Loucy (cell line): ENCODE data around the gene PRCP.

Experiments used
- CTCF ChIP-seq: fragments of 200-600 bp; sonication (generic); conservative IDR thresholded peaks from 2 replicates; pipeline ENCODE4 v1.5.1; 2014; ENCODE audit warnings: mild to moderate bottlenecking, antibody characterized with exemption, low read length
- EZH2phosphoT487 ChIP-seq: fragments of 200-600 bp; IDR thresholded peaks from 2 replicates; pipeline ENCODE4 v1.6.1; 2018; ENCODE audit warnings: antibody characterized with exemption, mild to moderate bottlenecking, moderate library complexity, borderline replicate concordance

- TF ChIP-seq CTCF (no peak), EZH2phosphoT487 (no peak)
Measured at GRCh38 chr11:82908311-82908710, 8.1 kb upstream of the PRCP start.
